ENCODE data around the gene TNFAIP1. TPM values are rescaled to one million over a fixed set of nuclear protein-coding genes. Genes with fewer than 3 reads are reported as not detected.

The TNFAIP1 gene
- total and polyA plus RNA-seq, 2 of the 4 experiments (the other 2 are of a cell fraction): 49.1 to 62.9 TPM

GRCh38 chr17:28334666-28335200 is 828 bp upstream of the TNFAIP1 start (continued):
- TF ChIP-seq FOS (IDR thresholded peaks at IDR 0.05; ENCODE audit: low read depth, low read length): no peak

GRCh38 chr17:28335959-28336871 is 654 bp downstream of the TNFAIP1 start:
- POLR2A ChIA-PET (ENCODE audit: unreplicated experiment): interaction anchor here (1.2 to 1.8 kb wide), 2 partner anchors 11 to 21 kb away, joined by 4 to 8 read pairs; partner anchors contain the start of gene POLDIP2
- Histone ChIP-seq H2AFZ (replicated peaks; ENCODE audit: low read length, poor library complexity) (peak overlapping the region; percentile 93), H3K9ac (ENCODE audit: low read depth, low read length) (peak overlapping the region; percentile 64), H3K36me3 (ENCODE audit: control insufficient read depth, insufficient read depth, low read length) (peaks cover 24% of the 10 kb centered on the region), H2AK9ac (replicated peaks; ENCODE audit: low read depth, low read length, poor library complexity) (peak overlapping the region; percentile 98), H3K27me3 (ENCODE audit: control insufficient read depth, insufficient read depth, low read length) (no peaks in the 10 kb centered on the region), H4K91ac (ENCODE audit: insufficient read depth, low read depth, low read length) (peak overlapping the region; percentile 72), H3K14ac (replicated peaks; ENCODE audit: low read depth, low read length) (peak overlapping the region; percentile 82), H3K4me2 (ENCODE audit: low read depth, low read length) (peak overlapping the region; percentile 54), H3K18ac (ENCODE audit: low read depth, low read length) (peak overlapping the region; percentile 1; the same call in 1 of the 2 replicates), H3K4me3 (ENCODE audit: insufficient read depth, low read depth, low read length) (peak overlapping the region; percentile 54), H3K4me1 (ENCODE audit: control insufficient read depth, insufficient read depth, low read length) (peaks cover 13% of the 10 kb centered on the region), H3K56ac (ENCODE audit: extremely low read depth, insufficient read depth, low read length) (peak overlapping the region; percentile 71), H2AK5ac (ENCODE audit: low read depth, low read length) (peak overlapping the region; percentile 92), H2BK5ac (ENCODE audit: low read depth, low read length, poor library complexity, severe bottlenecking) (peak overlapping the region; percentile 45), H4K20me1 (ENCODE audit: insufficient read depth, low read length) (peaks cover 51% of the 10 kb centered on the region; the same call in 1 of the 2 replicates), H2BK20ac (ENCODE audit: low read depth, low read length) (peak overlapping the region; percentile 7; the same call in 1 of the 2 replicates), H4K8ac (ENCODE audit: low read depth in 2 of 2, low read length in 2 of 2) (peak overlapping the region; percentile 75 to 81; a peak in 2 of 4 replicates), H4K5ac (ENCODE audit: low read depth, low read length) (peak overlapping the region; percentile 21; the same call in 1 of the 2 replicates), H3K27ac (ENCODE audit: insufficient read depth, low read length) (peak overlapping the region; percentile 65), H2BK120ac (ENCODE audit: low read depth, low read length) (peak overlapping the region; percentile 55), H3K4ac (ENCODE audit: low read depth, low read length) (peak overlapping the region; percentile 86), H3K79me1 (ENCODE audit: low read depth in 1 of 2, low read length in 2 of 2) (peaks cover 36 to 91% of the 10 kb centered on the region in 2 experiments), H3K9me1 (ENCODE audit: insufficient read depth, low read length) (peaks cover 16% of the 10 kb centered on the region), H2BK15ac (ENCODE audit: low read depth, low read length) (peak overlapping the region; percentile 34; the same call in 1 of the 3 replicates), H3K9me3 (ENCODE audit: control insufficient read depth, insufficient read depth, low read length) (no peaks in the 10 kb centered on the region), H3K23ac (ENCODE audit: low read depth, low read length) (peak overlapping the region; percentile 83)
- ATAC-seq (ENCODE audit: low read depth): peak; percentile 8
- in situ Hi-C loops (cut with MboI; ENCODE audit: low sequenced_read_pairs) (loop anchor here (25.0 kb wide), 1 partner anchor 799 kb away; no protein-coding TSS in a partner anchor), dilution Hi-C loops (cut with HindIII; ENCODE audit: low sequenced_read_pairs, unreplicated experiment) (no loop called here), intact Hi-C loops (cut with micrococcal nuclease) (loop anchor here (5.0 to 10.0 kb wide), 3 partner anchors 104 to 444 kb away; partner anchors contain the start of genes LYRM9 and NLK)
- BruUV-seq (replicated peaks): no TSS peak
- 5% methylated on average over 4 of the region's 29 CpGs; no CpG with 5 or more reads in 1 of the 2 experiments for WGBS, 2 experiments (ENCODE audit: extremely low coverage in 2 of 2, insufficient read length in 1 of 2)
- CTCF ChIA-PET: interaction anchor here (1.1 to 1.4 kb wide), 4 partner anchors 17 to 102 kb away, joined by 3 to 6 read pairs (median 4); no protein-coding TSS in a partner anchor
- peak; percentile 94 for DNase-seq
- TF ChIP-seq RAD21 (IDR thresholded peaks at IDR 0.05; ENCODE audit: low read length) (0 out of 2 replicates have a peak, but pooled peaks have one; percentile 3), FOS (IDR thresholded peaks at IDR 0.05; ENCODE audit: low read depth, low read length) (0 out of 2 replicates have a peak, but pooled peaks have one; percentile 14), RCOR1 (IDR thresholded peaks at IDR 0.05; ENCODE audit: insufficient replicate concordance, low read length) (peak; percentile 80), BHLHE40 (IDR thresholded peaks at IDR 0.05; ENCODE audit: low read depth, low read length) (0 out of 2 replicates have a peak, but pooled peaks have one; percentile 44), POLR2A (IDR thresholded peaks at IDR 0.05; ENCODE audit: low read depth, low read length) (peak; percentile 88), NFE2L2 (IDR thresholded peaks at IDR 0.05; ENCODE audit: low read depth, low read length) (no peak), CHD1 (IDR thresholded peaks at IDR 0.05; ENCODE audit: low read depth, low read length) (no peak)
- TF ChIP-seq, protein P1, sequence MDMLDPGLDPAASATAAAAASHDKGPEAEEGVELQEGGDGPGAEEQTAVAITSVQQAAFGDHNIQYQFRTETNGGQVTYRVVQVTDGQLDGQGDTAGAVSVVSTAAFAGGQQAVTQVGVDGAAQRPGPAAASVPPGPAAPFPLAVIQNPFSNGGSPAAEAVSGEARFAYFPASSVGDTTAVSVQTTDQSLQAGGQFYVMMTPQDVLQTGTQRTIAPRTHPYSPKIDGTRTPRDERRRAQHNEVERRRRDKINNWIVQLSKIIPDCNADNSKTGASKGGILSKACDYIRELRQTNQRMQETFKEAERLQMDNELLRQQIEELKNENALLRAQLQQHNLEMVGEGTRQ (IDR thresholded peaks at IDR 0.05; ENCODE audit: low read depth, low read length): peak; percentile 49

Measured in IMR-90 (cell line).